ENCODE data around the gene TTC21B.

TTC21B gene

GRCh38 chr2:165969227-165969626 lies 15.7 kb upstream of the TTC21B start:
- no peaks in the 10 kb centered on the region for H3K4me1 ChIP-seq (ENCODE audit: control extremely low read depth in 1 of 4, control insufficient read depth in 4 of 4, insufficient read depth in 4 of 4, low read length in 3 of 4)
- DNase-seq = no peak
- WGBS (ENCODE audit: insufficient coverage) = no CpG with 5 or more reads among the region's 2 CpGs
- no peaks in the 10 kb centered on the region for H3K27me3 ChIP-seq (replicated peaks in 2 of 5; ENCODE audit: control insufficient read depth in 4 of 5, insufficient read depth in 5 of 5, low read length in 4 of 5)
- ChIA-PET CTCF (no interaction called here), POLR2A (no interaction called here)
- H3K36me3 ChIP-seq (ENCODE audit: control insufficient read depth in 4 of 4, insufficient read depth in 4 of 4, low read length in 3 of 4) = no peaks in the 10 kb centered on the region
- H3K4me3 ChIP-seq (ENCODE audit: control insufficient read depth in 1 of 7, extremely low read depth in 1 of 7, insufficient read depth in 4 of 7, low read depth in 2 of 7, low read length in 6 of 7) = no peak overlapping the region
- no peaks in the 10 kb centered on the region for H3K9me3 ChIP-seq (ENCODE audit: control extremely low read depth in 1 of 5, control insufficient read depth in 4 of 5, insufficient read depth in 2 of 5, low read depth in 1 of 5, low read length in 4 of 5)
- H3K27ac ChIP-seq (ENCODE audit: insufficient read depth in 1 of 2, low read depth in 1 of 2, low read length in 2 of 2, poor library complexity in 1 of 2, severe bottlenecking in 2 of 2) = no peak overlapping the region

- ChIA-PET CTCF (no interaction called here), POLR2A (no interaction called here)
- H3K36me3 ChIP-seq (ENCODE audit: control insufficient read depth in 4 of 4, insufficient read depth in 4 of 4, low read length in 3 of 4) = no peaks in the 10 kb centered on the region
- no peaks in the 10 kb centered on the region for H3K4me1 ChIP-seq (ENCODE audit: control extremely low read depth in 1 of 4, control insufficient read depth in 4 of 4, insufficient read depth in 4 of 4, low read length in 3 of 4)
- H3K4me3 ChIP-seq (ENCODE audit: control insufficient read depth in 1 of 7, extremely low read depth in 1 of 7, insufficient read depth in 4 of 7, low read depth in 2 of 7, low read length in 6 of 7) = no peak overlapping the region
- no peaks in the 10 kb centered on the region for H3K9me3 ChIP-seq (ENCODE audit: control extremely low read depth in 1 of 5, control insufficient read depth in 4 of 5, insufficient read depth in 2 of 5, low read depth in 1 of 5, low read length in 4 of 5)
- no peaks in the 10 kb centered on the region for H3K27me3 ChIP-seq (replicated peaks in 2 of 5; ENCODE audit: control insufficient read depth in 4 of 5, insufficient read depth in 5 of 5, low read length in 4 of 5)
- 95% methylated on average over 3 of the region's 3 CpGs for WGBS (ENCODE audit: insufficient coverage)
- DNase-seq = no peak
- no peak overlapping the region for H3K27ac ChIP-seq (ENCODE audit: insufficient read depth in 1 of 2, low read depth in 1 of 2, low read length in 2 of 2, poor library complexity in 1 of 2, severe bottlenecking in 2 of 2)
Measured at GRCh38 chr2:165967746-165968145, 14.2 kb upstream of the TTC21B start.

GRCh38 chr2:165961818-165962217 lies 8.2 kb upstream of the TTC21B start:
- 92% methylated on average over 2 of the region's 4 CpGs for WGBS (ENCODE audit: insufficient coverage)
- CTCF ChIA-PET = no interaction called here
- H3K4me1 ChIP-seq (ENCODE audit: control extremely low read depth in 1 of 4, control insufficient read depth in 4 of 4, insufficient read depth in 4 of 4, low read length in 3 of 4) = no peaks in the 10 kb centered on the region

GRCh38 chr2:165959371-165959770 lies 5.8 kb upstream of the TTC21B start:
- no peaks in the 10 kb centered on the region for H3K27me3 ChIP-seq (replicated peaks in 2 of 5; ENCODE audit: control insufficient read depth in 4 of 5, insufficient read depth in 5 of 5, low read length in 4 of 5)
- no CpG with 5 or more reads among the region's 4 CpGs for WGBS (ENCODE audit: insufficient coverage)
- H3K4me3 ChIP-seq (ENCODE audit: control insufficient read depth in 1 of 7, extremely low read depth in 1 of 7, insufficient read depth in 4 of 7, low read depth in 2 of 7, low read length in 6 of 7) = no peak overlapping the region
- POLR2A ChIA-PET = no interaction called here
- H3K9me3 ChIP-seq (ENCODE audit: control extremely low read depth in 1 of 5, control insufficient read depth in 4 of 5, insufficient read depth in 2 of 5, low read depth in 1 of 5, low read length in 4 of 5) = no peaks in the 10 kb centered on the region
- no peak overlapping the region for H3K27ac ChIP-seq (ENCODE audit: insufficient read depth in 1 of 2, low read depth in 1 of 2, low read length in 2 of 2, poor library complexity in 1 of 2, severe bottlenecking in 2 of 2)
- peaks cover 0 to 2% (median under 1%) of the 10 kb centered on the region in 4 experiments for H3K4me1 ChIP-seq (ENCODE audit: control extremely low read depth in 1 of 4, control insufficient read depth in 4 of 4, insufficient read depth in 4 of 4, low read length in 3 of 4)
- CTCF ChIA-PET = no interaction called here
- no peaks in the 10 kb centered on the region for H3K36me3 ChIP-seq (ENCODE audit: control insufficient read depth in 4 of 4, insufficient read depth in 4 of 4, low read length in 3 of 4)
- no peak for DNase-seq

More at GRCh38 chr2:165961818-165962217, 8.2 kb upstream of the TTC21B start:
- H3K27me3 ChIP-seq (replicated peaks in 2 of 5; ENCODE audit: control insufficient read depth in 4 of 5, insufficient read depth in 5 of 5, low read length in 4 of 5) = no peaks in the 10 kb centered on the region
- H3K36me3 ChIP-seq (ENCODE audit: control insufficient read depth in 4 of 4, insufficient read depth in 4 of 4, low read length in 3 of 4) = no peaks in the 10 kb centered on the region
- no peak for DNase-seq
- H3K9me3 ChIP-seq (ENCODE audit: control extremely low read depth in 1 of 5, control insufficient read depth in 4 of 5, insufficient read depth in 2 of 5, low read depth in 1 of 5, low read length in 4 of 5) = no peaks in the 10 kb centered on the region
- no peak overlapping the region for H3K27ac ChIP-seq (ENCODE audit: insufficient read depth in 1 of 2, low read depth in 1 of 2, low read length in 2 of 2, poor library complexity in 1 of 2, severe bottlenecking in 2 of 2)
- POLR2A ChIA-PET = no interaction called here
- H3K4me3 ChIP-seq (ENCODE audit: control insufficient read depth in 1 of 7, extremely low read depth in 1 of 7, insufficient read depth in 4 of 7, low read depth in 2 of 7, low read length in 6 of 7) = no peak overlapping the region

- H3K9me3 ChIP-seq (ENCODE audit: control extremely low read depth in 1 of 5, control insufficient read depth in 4 of 5, insufficient read depth in 2 of 5, low read depth in 1 of 5, low read length in 4 of 5) = no peaks in the 10 kb centered on the region
- WGBS (ENCODE audit: insufficient coverage) = 100% methylated on average over 3 of the region's 3 CpGs
- ChIA-PET POLR2A (no interaction called here), CTCF (interaction anchor here (1.6 kb wide), 1 partner anchor 164 kb away, joined by 3 read pairs; no protein-coding TSS in a partner anchor)
- H3K4me3 ChIP-seq (ENCODE audit: control insufficient read depth in 1 of 7, extremely low read depth in 1 of 7, insufficient read depth in 4 of 7, low read depth in 2 of 7, low read length in 6 of 7) = no peak overlapping the region
- H3K36me3 ChIP-seq (ENCODE audit: control insufficient read depth in 4 of 4, insufficient read depth in 4 of 4, low read length in 3 of 4) = no peaks in the 10 kb centered on the region
- DNase-seq = no peak
- H3K4me1 ChIP-seq (ENCODE audit: control extremely low read depth in 1 of 4, control insufficient read depth in 4 of 4, insufficient read depth in 4 of 4, low read length in 3 of 4) = peaks cover 0 to 5% (median 2%) of the 10 kb centered on the region in 4 experiments
- no peaks in the 10 kb centered on the region for H3K27me3 ChIP-seq (replicated peaks in 2 of 5; ENCODE audit: control insufficient read depth in 4 of 5, insufficient read depth in 5 of 5, low read length in 4 of 5)
- H3K27ac ChIP-seq (ENCODE audit: insufficient read depth in 1 of 2, low read depth in 1 of 2, low read length in 2 of 2, poor library complexity in 1 of 2, severe bottlenecking in 2 of 2) = no peak overlapping the region
Measured at GRCh38 chr2:165958313-165958960, 4.9 kb upstream of the TTC21B start.

- Histone ChIP-seq H3K4me1 (ENCODE audit: control extremely low read depth in 1 of 4, control insufficient read depth in 4 of 4, insufficient read depth in 4 of 4, low read length in 3 of 4) (peaks cover 4 to 15% (median 8%) of the 10 kb centered on the region in 4 experiments), H3K27me3 (replicated peaks in 2 of 5; ENCODE audit: control insufficient read depth in 4 of 5, insufficient read depth in 5 of 5, low read length in 4 of 5) (no peaks in the 10 kb centered on the region), H3K4me3 (ENCODE audit: control insufficient read depth in 1 of 7, extremely low read depth in 1 of 7, insufficient read depth in 4 of 7, low read depth in 2 of 7, low read length in 6 of 7) (no peak overlapping the region), H3K9me3 (ENCODE audit: control extremely low read depth in 1 of 5, control insufficient read depth in 4 of 5, insufficient read depth in 2 of 5, low read depth in 1 of 5, low read length in 4 of 5) (no peaks in the 10 kb centered on the region), H3K36me3 (ENCODE audit: control insufficient read depth in 4 of 4, insufficient read depth in 4 of 4, low read length in 3 of 4) (no peaks in the 10 kb centered on the region), H3K27ac (ENCODE audit: insufficient read depth in 1 of 2, low read depth in 1 of 2, low read length in 2 of 2, poor library complexity in 1 of 2, severe bottlenecking in 2 of 2) (no peak overlapping the region)
- ChIA-PET POLR2A (no interaction called here), CTCF (interaction anchor here (1.2 to 1.6 kb wide), 2 partner anchors 27 to 165 kb away, joined by 3 read pairs; no protein-coding TSS in a partner anchor)
- 95% methylated on average over 44 of the region's 60 CpGs for WGBS (ENCODE audit: insufficient coverage)
- no peak for DNase-seq
Measured at GRCh38 chr2:165957030-165957675, 3.6 kb upstream of the TTC21B start.

- Histone ChIP-seq H3K4me1 (ENCODE audit: control extremely low read depth in 1 of 4, control insufficient read depth in 4 of 4, insufficient read depth in 4 of 4, low read length in 3 of 4) (peaks cover 7 to 26% (median 11%) of the 10 kb centered on the region in 4 experiments), H3K9me3 (ENCODE audit: control extremely low read depth in 1 of 5, control insufficient read depth in 4 of 5, insufficient read depth in 2 of 5, low read depth in 1 of 5, low read length in 4 of 5) (no peaks in the 10 kb centered on the region), H3K36me3 (ENCODE audit: control insufficient read depth in 4 of 4, insufficient read depth in 4 of 4, low read length in 3 of 4) (peaks cover 0 to 10% (median 4%) of the 10 kb centered on the region in 4 experiments), H3K4me3 (ENCODE audit: control insufficient read depth in 1 of 7, extremely low read depth in 1 of 7, insufficient read depth in 4 of 7, low read depth in 2 of 7, low read length in 6 of 7) (peak overlapping the region; percentile 53 to 96 (median 82)), H3K27me3 (replicated peaks in 2 of 5; ENCODE audit: control insufficient read depth in 4 of 5, insufficient read depth in 5 of 5, low read length in 4 of 5) (no peaks in the 10 kb centered on the region), H3K27ac (ENCODE audit: insufficient read depth in 1 of 2, low read depth in 1 of 2, low read length in 2 of 2, poor library complexity in 1 of 2, severe bottlenecking in 2 of 2) (peak overlapping the region; percentile 64 to 86)
- 0% methylated on average over 12 of the region's 24 CpGs for WGBS (ENCODE audit: insufficient coverage)
- POLR2A ChIA-PET = interaction anchor here (0.5 kb wide), 1 partner anchor 1112 kb away, joined by 5 read pairs; the partner anchor contains the start of gene COBLL1
- CTCF ChIA-PET = interaction anchor here (0.6 to 1.8 kb wide), 9 partner anchors 12 to 1338 kb away, joined by 3 to 13 read pairs (median 3); partner anchors contain the start of gene SCN1A
- no peak for DNase-seq
Measured at GRCh38 chr2:165953306-165953654, 296 bp downstream of the TTC21B start.
